GM12801 (cell line): Measurements from ENCODE around the gene HOXB2.

Experiments used
- TF ChIP-seq, protein P1 (sequence below): IDR thresholded peaks from one replicate; pipeline ENCODE4 v1.5.1; 2011; ENCODE audit warnings: control low read depth; ENCODE audit not compliant: insufficient read length; ENCODE audit errors: extremely low read depth

Gene HOXB2

DNA sequence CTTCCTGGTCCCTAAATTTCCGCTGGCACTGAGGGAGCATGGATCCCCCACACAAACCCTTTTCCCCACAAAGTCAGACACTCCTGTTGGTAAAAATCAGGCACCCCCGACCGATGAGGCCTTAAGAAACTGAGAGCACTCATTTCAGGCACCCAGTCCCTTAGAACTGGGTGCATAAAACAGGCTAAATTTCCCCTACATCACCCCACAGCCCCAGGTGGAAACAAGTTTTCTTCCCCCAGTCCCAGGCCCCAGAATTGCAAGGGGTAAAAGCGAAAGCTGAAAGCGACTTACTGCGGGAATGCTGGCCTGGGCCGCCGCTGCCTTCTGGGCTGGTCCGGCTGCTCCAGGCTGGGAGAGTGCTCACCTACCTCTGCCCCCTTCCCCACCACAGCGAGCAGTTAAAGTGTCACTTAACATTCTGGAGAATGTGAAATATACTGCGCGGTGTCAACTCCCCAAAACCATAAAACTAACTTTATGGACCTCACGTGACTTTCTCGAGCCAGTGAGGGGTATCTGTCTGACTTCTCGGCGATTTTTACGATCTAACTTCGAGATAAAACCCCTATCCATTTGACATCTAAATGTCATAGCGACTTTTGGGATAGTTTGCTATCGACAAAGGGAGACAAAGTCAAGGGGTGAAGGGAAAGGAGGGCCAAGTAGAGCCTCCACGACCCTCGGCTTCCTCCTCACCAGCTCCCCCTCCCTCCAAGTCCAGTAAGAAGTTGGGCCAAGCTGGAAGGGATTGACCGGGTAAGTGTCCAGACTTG, 45.1 kb upstream of the HOXB2 start, which contains the start of gene HOXB3:
TSS of gene HOXB3 (minus strand) at position 411 of the 776 bp plus-strand sequence. CDS start 37,767 bp downstream, outside the sequence.
- TF ChIP-seq, protein P1, sequence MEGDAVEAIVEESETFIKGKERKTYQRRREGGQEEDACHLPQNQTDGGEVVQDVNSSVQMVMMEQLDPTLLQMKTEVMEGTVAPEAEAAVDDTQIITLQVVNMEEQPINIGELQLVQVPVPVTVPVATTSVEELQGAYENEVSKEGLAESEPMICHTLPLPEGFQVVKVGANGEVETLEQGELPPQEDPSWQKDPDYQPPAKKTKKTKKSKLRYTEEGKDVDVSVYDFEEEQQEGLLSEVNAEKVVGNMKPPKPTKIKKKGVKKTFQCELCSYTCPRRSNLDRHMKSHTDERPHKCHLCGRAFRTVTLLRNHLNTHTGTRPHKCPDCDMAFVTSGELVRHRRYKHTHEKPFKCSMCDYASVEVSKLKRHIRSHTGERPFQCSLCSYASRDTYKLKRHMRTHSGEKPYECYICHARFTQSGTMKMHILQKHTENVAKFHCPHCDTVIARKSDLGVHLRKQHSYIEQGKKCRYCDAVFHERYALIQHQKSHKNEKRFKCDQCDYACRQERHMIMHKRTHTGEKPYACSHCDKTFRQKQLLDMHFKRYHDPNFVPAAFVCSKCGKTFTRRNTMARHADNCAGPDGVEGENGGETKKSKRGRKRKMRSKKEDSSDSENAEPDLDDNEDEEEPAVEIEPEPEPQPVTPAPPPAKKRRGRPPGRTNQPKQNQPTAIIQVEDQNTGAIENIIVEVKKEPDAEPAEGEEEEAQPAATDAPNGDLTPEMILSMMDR: no peak

DNA sequence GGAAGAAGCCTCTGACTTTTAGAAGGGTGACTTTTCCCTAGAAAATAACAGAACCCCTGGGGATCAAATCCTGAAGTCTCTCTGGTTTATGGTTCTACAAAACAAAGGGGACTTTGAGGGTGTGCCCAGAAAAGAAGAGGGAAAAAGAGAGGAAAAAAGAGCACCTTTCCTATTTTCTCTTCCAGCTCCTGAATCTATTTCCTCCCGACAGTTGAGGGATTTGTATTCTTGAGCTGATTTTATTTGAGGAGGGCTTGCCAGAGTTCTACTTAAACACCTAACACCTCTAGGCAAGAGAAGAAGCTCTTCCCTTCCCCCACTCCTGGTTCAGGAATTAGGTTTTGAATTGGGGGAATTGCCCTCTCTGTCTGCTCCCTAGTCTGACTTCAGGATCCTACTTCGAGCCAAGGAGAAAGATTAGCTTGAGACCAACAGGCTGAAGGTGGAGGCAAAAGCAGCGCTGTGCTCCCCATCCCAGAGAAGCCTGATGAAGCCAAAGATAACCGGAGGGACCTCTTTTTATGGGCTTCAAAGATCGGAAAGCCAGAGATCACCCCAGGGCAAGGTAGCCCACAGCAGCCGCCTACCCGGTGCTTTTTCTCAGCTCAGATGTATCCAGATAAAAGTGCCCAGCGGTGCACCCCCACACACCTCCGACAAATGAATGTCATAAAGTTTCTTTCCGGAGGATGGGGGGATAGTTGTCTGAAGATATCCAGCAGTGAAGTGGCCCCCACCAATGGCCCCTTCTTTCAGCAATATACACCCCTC, 44.3 kb upstream of the HOXB2 start:
- TF ChIP-seq, protein P1: no peak

DNA sequence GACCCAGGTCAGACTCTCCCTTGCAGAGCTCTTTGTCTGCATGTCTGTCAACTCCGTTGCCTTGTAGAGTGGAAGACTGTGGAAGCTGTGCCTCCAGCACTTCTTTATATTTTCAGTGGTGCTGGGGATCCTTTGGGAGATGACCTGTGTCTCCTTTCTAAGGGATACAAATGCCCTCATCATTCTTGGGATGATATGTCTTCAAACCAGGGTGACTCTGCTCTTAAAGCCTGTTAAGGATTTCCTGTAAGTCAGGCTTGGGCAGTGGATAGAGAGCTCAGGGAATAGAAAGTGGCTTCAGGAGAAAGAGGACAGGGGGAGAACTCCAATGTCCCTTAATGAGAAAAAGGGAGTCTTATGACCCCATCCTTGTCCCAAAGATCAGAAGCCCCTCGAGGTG, 43.6 kb upstream of the HOXB2 start:
- TF ChIP-seq, protein P1: no peak

DNA sequence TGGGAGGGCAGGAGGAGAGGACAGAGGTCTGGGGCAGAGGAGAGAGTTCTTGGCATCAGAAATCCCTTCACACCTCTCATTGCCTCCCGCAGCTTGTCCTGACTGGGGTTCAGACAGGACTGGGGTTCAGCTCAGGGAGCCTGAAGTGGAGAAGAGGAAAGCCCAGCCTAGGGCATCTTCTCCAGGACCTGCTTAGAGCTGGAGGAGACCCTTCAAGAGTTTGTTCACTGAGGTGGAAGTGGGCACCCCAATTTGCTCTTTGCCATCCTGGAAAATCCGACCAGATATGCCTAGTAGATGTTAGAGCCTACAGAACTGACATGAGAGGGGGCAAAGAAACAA, 43.1 kb upstream of the HOXB2 start:
- TF ChIP-seq, protein P1: no peak

DNA sequence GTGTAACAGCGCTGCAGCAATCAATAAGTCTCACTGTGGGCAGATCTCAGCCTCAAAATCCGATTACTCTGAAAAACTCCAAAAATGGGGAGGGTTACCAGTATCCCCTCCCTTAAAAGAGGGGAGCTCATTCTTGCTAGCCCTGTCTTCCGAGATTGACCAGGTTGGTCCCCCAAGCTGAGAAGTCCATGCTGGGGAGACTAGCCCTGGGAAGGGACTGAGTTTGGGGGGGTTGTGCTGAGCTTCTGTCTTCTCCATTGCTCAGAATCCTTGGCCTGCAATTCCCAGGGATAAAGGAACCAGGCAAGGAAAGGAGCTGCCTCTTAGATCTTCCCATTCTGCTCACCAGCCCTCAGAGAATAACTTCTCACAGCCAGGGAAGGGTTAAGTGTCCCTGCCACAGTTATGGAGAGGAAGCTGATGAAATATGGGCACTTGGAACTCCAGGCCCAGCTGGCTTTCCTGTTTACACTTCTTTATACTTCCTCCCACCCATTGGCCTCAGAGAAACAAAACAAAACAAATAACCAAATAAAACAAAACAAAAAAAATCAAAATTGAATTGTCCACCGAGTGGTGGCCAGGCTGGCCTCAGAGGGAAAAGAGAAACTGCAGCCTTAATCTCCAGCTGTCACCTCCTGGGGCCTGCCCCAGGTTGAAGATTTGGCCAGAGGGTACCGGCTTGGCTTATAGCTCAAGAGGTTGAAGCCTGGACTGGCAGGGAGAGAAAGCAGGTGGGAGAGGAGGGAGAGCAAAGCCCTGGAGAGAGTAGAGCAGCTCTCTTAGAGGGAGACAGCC, 42.6 kb upstream of the HOXB2 start:
- TF ChIP-seq, protein P1: no peak

DNA sequence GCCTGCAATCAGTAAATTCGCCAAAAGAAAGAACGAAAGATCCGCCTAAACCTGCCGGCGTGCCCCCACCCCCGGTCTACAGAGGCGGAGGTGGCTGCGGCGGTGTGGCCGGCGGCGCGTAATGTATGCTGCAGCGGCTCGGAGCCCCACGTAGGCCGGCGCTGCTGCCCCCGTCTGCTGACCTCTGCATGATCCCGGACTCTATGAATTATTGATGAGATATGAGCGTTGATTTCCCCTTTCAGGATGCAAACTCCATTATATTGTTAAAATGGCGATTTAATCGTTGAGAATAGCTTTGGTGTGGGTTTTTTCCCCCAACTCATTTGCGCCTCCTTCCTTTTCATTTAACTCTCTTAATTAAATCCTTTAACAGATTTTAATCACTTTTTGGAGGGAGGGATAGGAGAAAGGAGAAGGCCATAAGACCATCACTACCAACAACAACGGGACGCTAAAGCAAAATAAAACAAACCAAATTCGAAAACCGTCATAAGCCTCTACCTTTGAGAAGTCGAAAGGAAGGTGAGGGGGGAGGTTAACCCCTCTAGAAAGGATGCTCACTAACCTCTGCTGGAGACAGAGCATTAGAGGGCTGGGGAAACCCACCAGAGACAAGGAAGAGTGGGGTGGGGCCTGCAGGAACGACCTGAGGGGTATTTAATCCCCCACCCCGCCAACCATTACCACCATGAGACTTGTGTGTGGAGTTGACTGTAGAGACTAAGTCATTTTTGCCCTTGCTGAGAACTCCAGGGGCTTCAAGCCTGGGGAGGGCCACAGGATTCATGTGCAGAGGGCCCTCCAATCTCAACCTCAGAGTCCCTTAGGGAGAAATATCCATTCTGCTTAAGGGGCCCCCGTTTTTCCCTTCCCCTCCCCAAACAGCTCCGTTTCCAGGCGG, 41.7 kb upstream of the HOXB2 start:
- TF ChIP-seq, protein P1: no peak
